KOPT-K1 (cell line): ENCODE measurements around the gene MCRS1.

Experiments
- H3K27ac ChIP-seq: fragments of 200-600 bp; sonication (generic); 2 replicates; pipeline ENCODE4 v1.5.1; 2016; ENCODE audit warnings: antibody characterized with exemption, mild to moderate bottlenecking, low read depth, low read length; ENCODE audit not compliant: poor library complexity, severe bottlenecking
- H3K36me3 ChIP-seq: fragments of 200-600 bp; sonication (generic); 2 replicates; pipeline ENCODE4 v1.5.1; 2017; ENCODE audit warnings: antibody characterized with exemption, mild to moderate bottlenecking, low read length, moderate library complexity; ENCODE audit not compliant: insufficient read depth
- H3K9me3 ChIP-seq: fragments of 200-600 bp; sonication (generic); 2 replicates; pipeline ENCODE4 v1.5.1; 2017; ENCODE audit warnings: antibody characterized with exemption, low read length, mild to moderate bottlenecking; ENCODE audit not compliant: insufficient read depth, poor library complexity, severe bottlenecking

MCRS1 gene

DNA sequence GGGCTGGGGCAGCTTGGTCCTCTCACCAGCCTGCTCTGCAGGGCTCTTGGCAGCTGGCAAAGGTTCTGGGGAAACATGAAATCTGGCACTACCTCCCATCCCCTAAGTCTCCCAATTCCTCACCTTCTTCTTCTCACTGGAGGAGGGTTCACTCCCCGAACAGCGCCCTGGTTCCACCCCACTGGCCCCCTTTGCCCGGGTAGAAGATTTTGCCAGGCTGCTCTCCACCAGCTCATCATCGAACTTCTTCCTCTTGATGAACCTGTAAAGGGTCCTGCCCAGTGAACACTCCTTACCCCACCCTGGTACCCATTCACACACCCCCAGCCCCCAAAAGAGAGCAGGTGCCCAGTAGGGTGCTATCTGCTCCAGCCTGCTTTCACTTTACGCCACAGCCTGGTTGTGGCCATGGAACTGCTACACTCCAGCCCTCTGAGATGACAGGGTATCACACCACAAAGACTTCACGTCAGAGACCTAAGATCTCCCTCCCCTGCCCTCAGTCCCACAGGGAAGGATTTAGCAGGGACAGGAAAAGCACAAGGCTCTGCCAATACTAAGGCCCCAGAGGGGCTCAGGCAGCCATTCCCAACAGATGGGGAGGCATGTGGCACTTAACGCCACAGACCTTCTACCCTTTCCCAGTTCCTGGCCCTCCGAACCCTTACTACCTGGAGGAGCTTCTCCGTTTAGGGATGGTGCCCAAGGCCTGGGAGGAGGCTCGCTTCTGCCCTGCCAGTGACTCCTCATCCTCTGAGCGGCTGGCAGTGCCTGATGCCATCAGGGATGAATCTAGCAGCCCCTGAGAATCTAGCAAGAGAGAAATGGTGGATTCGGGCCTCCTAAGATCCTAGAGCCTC, 2.3 kb downstream of the MCRS1 start:
- Histone ChIP-seq H3K9me3 (no peaks in the 10 kb centered on the region), H3K27ac (peak overlapping the region; percentile 18), H3K36me3 (peaks cover 51% of the 10 kb centered on the region)

DNA sequence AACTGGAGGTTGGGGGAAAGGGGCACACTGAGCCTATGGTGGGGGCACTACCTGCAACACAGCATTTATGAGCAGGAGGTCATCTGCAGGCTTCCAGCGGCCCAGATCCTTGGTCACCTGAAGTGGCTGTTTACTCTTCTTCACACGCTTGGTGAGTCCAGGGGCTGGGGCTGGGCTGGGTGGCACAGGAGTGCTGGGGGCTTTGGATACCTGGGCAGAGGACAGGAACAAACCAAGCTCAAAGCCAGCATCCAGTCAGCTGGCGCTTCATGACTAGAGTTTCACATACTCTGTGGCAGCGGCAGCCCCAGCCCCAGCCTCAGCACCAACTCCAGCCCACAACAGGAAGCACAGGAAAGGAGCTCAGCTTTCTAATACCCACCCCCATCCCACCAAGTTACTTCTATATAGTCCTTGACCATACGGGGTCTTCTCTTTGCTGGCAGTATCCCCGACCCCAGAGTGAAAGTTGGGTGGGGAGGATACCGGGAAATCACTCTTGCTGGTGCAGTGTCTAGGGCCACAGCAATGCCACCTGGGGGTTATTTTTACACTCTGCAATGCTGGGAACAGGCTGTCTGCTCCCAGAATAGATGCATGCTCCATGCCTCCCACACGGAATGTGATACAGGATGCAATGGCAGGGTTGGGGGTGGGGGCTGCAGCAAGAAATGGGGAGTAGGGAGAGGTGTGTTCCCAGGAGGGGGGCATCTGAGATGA, 3.1 kb downstream of the MCRS1 start:
- Histone ChIP-seq H3K9me3 (no peaks in the 10 kb centered on the region), H3K36me3 (peaks cover 59% of the 10 kb centered on the region), H3K27ac (peak overlapping the region; percentile 18)

DNA sequence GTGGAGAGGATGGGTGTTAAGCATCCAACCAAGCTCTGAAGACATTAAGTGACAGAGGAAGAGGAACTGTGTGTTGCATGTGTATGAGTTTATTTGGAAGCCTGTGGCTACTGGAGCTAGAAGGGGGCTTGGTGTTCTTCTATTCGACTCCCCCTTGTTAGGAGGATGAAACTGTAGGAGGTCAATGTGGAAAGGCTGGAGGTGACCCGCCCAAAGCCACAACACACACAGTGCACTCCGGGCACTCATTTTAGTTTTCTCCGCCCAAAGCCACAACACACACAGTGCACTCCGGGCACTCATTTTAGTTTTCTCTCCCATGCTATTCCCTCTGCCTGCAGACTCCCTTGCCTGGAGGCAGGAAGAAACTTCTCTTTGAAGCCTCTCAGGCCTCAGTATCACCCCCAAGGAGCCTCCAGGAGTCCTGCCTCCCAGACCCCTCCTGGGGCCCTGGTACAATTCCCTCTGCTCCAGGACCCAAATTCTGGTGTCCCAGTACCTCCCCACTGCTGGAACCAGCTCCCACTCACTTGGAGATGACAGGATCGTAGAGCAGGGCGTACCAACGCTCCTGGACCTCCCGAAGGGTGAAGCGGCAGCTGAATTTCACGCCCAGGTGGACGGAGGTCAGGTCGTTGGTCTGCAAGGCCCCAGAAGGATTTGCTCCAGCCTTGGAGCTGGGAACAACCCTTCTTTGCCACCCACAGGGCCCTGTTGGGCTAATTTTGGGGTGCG, 3.8 kb downstream of the MCRS1 start:
- peaks cover 66% of the 10 kb centered on the region for H3K36me3 ChIP-seq
- no peaks in the 10 kb centered on the region for H3K9me3 ChIP-seq
- no peak overlapping the region for H3K27ac ChIP-seq

DNA sequence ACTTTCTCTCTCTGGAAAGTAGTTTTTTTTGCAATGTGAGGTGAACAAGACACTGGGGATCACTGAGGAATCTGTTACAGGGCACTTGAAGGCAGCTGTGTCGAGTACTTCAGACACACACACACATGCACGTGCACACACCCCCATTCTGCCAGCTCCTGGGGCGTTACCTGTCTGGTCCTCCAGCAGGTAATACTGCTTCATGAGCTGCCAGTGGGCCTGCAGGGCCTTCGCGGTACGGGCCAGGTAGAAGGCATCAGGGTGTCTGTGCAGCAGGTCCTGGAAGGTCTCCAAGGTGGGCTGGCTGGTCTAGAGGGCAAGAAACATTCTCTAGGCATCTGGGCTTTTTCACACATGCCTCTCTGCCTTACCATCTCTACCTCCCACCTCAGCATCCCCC, 5.1 kb downstream of the MCRS1 start:
- peaks cover 79% of the 10 kb centered on the region for H3K36me3 ChIP-seq
- no peak overlapping the region for H3K27ac ChIP-seq
- no peaks in the 10 kb centered on the region for H3K9me3 ChIP-seq

DNA sequence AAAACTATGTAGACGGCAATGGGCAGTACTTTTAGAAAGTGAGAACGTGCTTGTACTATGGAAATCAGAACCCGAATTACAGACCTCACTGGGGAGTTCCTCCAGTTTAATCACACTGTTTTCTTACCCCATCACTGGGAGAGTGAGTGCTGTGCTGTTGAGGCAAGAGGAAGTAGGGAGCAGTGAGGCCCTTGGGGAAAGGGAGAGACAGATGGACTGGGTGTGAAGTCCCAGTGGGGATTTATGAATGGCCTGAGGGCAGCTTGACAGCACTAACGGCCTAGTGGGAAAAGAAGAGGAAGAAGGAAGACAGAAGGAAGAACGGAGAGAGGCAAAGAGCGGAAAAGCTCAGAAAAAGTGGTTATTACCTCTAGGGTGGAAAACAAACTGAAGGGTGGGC, 5.7 kb downstream of the MCRS1 start:
- no peaks in the 10 kb centered on the region for H3K9me3 ChIP-seq
- no peak overlapping the region for H3K27ac ChIP-seq
- H3K36me3 ChIP-seq: peaks cover 85% of the 10 kb centered on the region

DNA sequence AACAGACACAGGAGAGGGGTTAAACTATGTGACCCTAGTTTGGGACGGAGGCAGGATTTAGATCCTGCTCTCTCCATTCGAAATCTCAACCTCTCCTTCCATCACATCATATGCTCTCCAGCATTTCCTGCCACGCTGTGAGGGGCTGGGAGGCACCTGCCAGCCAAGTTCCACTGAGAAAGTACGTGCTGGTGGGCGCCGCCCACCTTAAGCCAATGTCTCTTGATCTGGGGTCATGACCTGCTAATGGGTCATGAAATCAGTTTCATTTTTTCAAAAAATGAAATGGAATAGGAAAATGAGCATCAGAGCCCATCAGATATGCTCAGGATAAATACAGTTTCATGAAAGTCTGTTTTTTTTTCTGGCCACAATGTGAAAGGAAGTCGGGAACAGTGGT, 7.2 kb downstream of the MCRS1 start:
- H3K36me3 ChIP-seq: peaks cover 100% of the 10 kb centered on the region
- H3K27ac ChIP-seq: no peak overlapping the region
- no peaks in the 10 kb centered on the region for H3K9me3 ChIP-seq

DNA sequence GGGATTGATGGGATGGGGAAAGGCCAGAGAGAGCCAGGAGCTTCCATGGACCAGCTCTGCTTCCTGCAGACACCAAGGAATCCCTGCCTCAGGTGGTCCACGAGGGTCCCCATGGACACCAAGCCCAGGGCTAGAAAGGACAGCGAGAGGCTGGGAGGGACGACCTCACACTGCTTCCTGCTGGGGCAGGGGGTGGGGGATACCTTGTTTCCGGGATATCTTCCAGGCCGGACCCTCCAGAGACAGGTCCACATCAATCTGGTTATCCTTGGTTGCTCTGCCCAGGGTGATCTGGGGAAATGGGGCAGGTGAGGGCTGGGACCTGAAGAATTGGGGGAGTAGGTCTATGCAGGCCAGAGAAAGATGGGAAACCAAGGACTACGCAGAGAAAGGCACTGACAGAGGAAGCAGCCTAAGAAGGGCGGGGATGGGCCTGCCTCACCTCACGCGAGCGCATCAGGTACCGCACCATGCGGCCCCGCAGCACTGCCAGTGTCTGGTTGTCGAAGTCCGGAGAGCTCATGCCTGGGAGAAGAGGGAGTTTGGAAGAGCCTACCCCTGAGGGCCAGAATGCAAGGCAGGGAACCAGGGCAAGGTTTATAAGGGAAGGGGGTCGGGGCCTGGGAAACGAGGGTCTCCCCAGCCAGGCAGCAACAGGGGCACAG, 8.8 kb downstream of the MCRS1 start:
- H3K27ac ChIP-seq: no peak overlapping the region
- H3K9me3 ChIP-seq: no peaks in the 10 kb centered on the region
- H3K36me3 ChIP-seq: peaks cover 85% of the 10 kb centered on the region

DNA sequence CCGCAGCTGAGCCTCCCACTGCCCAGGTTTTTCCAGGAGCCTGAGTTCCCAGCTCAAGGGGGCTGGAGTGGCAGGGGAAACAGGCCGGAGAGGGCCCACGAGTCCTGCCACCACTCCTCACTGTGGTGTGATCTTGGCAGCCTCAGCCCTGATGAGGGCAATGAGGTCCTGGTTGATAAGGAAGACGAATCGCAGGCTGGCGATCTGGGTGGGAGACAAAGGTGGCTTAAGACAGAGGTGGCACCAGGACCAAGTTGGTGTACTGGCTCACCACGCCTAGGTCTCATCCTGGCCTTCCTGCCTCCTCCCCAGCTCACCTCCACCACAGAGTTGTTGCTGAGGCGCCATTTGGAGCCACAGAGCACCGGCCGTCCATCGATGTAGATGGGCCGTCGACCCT, 9.4 kb downstream of the MCRS1 start:
- Histone ChIP-seq H3K36me3 (peaks cover 79% of the 10 kb centered on the region), H3K9me3 (no peaks in the 10 kb centered on the region), H3K27ac (no peak overlapping the region)

DNA sequence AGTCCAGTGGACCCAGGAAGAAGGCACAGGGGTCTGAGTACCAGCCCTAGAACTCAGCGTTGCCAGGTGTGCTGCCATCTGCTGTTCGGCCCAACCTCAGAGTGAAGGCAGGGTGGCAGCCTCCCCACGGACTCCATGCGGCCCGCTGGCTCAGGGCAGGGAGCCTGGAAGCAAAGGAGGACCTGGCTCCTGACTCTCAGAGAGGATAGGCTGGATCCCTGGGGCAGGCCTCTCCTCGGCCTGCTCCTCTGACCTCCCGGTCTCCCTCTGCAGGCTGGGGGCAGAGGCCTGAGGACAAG, 10.1 kb downstream of the MCRS1 start:
- H3K36me3 ChIP-seq: peaks cover 72% of the 10 kb centered on the region
- no peak overlapping the region for H3K27ac ChIP-seq
- no peaks in the 10 kb centered on the region for H3K9me3 ChIP-seq

DNA sequence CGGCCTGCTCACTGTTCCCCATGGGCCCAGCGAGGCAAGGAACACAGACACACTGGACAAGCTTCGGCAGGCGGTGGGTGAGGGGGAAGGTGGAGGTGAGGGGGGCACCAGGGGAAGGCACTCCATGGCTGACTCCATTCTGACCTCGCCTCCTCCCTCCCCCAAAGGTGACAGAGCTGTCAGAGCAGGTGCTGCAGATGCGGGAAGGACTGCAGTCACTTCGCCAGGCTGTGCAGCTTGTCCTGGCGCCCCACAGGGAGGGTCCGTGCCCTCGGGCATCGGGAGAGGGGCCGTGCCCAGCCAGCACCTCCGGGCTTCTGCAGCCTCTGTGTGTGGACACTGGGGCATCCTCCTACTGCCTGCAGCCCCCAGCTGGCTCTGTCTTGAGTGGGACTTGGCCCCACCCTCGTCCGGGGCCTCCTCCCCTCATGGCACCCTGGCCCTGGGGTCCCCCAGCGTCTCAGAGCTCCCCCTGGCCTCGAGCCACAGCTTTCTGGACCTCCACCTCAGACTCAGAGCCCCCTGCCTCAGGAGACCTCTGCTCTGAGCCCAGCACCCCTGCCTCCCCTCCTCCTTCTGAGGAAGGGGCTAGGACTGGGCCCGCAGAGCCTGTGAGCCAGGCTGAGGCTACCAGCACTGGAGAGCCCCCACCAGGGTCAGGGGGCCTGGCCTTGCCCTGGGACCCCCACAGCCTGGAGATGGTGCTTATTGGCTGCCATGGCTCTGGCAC, 10.6 kb downstream of the MCRS1 start:
- peaks cover 67% of the 10 kb centered on the region for H3K36me3 ChIP-seq
- no peaks in the 10 kb centered on the region for H3K9me3 ChIP-seq
- H3K27ac ChIP-seq: no peak overlapping the region

DNA sequence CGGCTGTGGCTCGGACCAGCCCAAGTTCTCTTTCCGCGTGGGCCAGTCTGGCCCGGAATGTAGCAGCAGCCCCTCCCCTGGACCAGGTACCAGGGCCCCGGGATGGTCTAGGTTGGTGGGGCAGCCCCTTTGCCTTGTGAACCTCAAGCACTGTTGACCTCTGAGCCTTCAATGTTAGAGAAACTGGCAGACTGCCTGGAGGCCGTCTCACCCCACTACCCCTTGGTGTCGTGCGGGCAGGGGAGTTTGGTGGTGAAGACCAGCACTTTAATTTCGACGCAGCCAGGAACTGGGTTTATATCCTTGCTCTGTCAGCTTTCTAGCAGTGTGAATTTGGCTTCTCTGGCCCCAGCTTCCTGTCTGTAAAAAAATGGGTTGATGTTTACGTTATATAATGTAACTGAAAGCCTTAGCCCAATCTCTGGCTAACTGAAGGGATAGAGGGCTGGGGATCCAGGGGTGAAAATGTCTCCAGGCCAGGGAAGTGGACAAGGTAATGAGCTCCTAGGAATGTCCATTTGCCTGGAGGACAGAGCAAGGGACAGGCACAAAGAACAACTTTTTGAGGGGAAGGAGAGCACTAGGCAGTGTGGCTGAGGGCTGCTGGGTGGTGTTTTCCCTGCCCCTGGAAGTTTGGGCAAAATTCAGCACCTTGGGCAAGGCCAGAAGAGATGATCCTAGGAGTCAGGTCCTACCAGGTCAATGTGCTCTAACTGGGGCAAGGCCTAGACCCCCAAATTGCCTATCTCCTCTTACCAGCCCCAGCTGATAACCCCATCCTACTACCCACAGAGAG, 11.4 kb downstream of the MCRS1 start:
- H3K9me3 ChIP-seq: no peaks in the 10 kb centered on the region
- peaks cover 60% of the 10 kb centered on the region for H3K36me3 ChIP-seq
- H3K27ac ChIP-seq: no peak overlapping the region

DNA sequence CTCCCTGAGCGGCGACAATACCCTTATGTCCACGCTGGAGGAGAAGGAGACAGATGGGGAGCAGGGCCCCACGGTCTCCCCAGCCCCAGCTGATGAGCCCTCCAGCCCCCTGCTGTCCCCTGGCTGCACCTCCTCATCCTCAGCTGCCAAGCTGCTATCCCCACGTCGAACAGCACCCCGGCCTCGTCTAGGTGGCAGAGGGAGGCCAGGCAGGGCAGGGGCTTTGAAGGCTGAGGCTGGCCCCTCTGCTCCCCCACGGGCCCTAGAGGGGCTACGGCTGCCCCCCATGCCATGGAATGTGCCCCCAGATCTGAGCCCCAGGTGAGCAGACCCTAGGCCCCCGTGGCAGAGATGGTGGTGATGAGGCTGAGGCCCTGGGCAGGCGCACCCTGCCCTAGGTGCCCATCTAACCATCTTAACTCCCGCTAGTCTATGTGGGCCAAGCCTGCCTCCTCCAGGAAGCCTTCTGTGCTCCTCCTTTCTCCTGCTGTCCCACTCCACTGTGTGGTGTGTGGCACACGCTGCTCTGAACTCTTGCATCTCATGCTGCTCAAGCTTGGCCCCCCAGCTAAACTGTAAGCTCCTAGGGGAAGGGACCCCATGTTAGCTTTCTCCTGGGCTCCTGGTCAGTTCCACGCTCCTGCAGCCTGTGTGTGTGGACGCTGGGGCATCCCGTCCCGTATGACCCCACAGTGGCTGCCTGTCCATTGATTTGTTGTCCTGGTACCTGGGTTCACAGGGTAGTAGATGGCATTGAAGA, 12.1 kb downstream of the MCRS1 start:
- H3K36me3 ChIP-seq: peaks cover 52% of the 10 kb centered on the region
- no peaks in the 10 kb centered on the region for H3K9me3 ChIP-seq
- no peak overlapping the region for H3K27ac ChIP-seq

DNA sequence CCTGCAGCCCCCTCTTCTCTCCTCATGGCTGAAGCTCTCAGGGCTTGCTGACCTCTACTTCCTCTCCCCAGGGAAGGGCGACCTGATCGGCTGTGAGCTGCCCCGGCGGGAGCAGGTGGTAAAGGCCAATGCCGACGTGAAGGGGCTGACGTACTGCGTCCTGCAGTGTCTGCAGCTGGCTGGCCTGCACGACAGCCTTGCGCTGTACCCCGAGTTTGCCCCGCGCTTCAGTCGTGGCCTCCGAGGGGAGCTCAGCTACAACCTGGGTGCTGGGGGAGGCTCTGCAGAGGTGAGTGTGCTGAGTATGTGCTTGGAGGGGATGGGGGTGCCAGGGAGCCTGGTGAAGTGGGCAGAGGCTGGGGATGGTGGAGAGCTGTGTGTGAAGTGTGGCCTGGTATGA, 13.7 kb downstream of the MCRS1 start:
- no peak overlapping the region for H3K27ac ChIP-seq
- H3K36me3 ChIP-seq: peaks cover 36% of the 10 kb centered on the region
- no peaks in the 10 kb centered on the region for H3K9me3 ChIP-seq
